Progenitor cell of endocrine pancreas (in vitro differentiated cells): Measurements from ENCODE around the gene PVALB. TPM values are rescaled to one million over a fixed set of nuclear protein-coding genes. Genes with fewer than 3 reads are reported as not detected.

Source experiments
- DNase-seq: peaks from one replicate; pipeline ENCODE4 v3.0.0; 2021; ENCODE audit warnings: low spot score; ENCODE audit not compliant: unreplicated experiment
- H3K27ac Mint-ChIP-seq: 2 replicates; pipeline ENCODE4 v1.8.0; 2021; ENCODE audit warnings: mild to moderate bottlenecking, moderate library complexity, mixed read lengths
- H3K27me3 Mint-ChIP-seq: 2 replicates; pipeline ENCODE4 v1.8.0; 2021; ENCODE audit warnings: mixed read lengths
- H3K36me3 Mint-ChIP-seq: 2 replicates; pipeline ENCODE4 v1.8.0; 2022; ENCODE audit warnings: mixed read lengths; ENCODE audit not compliant: insufficient read depth
- H3K4me1 Mint-ChIP-seq: 2 replicates; pipeline ENCODE4 v1.8.0; 2021; ENCODE audit warnings: low read depth, mixed read lengths
- H3K4me3 Mint-ChIP-seq: 2 replicates; pipeline ENCODE4 v1.8.0; 2021; ENCODE audit warnings: low read depth, mild to moderate bottlenecking, moderate library complexity, mixed read lengths
- H3K9me3 Mint-ChIP-seq: 2 replicates; pipeline ENCODE4 v1.8.0; 2021; ENCODE audit warnings: low read depth, mixed read lengths
- CTCF ChIP-seq: fragments of 200-600 bp; sonication (generic); IDR thresholded peaks from one replicate; pipeline ENCODE4 v1.5.0; 2021; ENCODE audit warnings: antibody characterized with exemption, mild to moderate bottlenecking; ENCODE audit not compliant: unreplicated experiment
- total RNA-seq: library from RNA; stranded (reverse); gene quantifications from 2 replicates; pipeline ENCODE4 v1.2.1, GENCODE V29; 2021

Gene PVALB
- total RNA-seq, 1 donor from 2014 or later, result not detected

GRCh38 chr22:36819112-36819511 is 2.3 kb upstream of the PVALB start:
- no peak overlapping the region for H3K4me3 Mint-ChIP-seq
- peaks cover 73% of the 10 kb centered on the region for H3K27me3 Mint-ChIP-seq
- TF ChIP-seq CTCF, result no peak
- no peaks in the 10 kb centered on the region for H3K9me3 Mint-ChIP-seq
- H3K4me1 Mint-ChIP-seq, result no peaks in the 10 kb centered on the region
- no peaks in the 10 kb centered on the region for H3K36me3 Mint-ChIP-seq
- no peak for DNase-seq
- no peak overlapping the region for H3K27ac Mint-ChIP-seq

GRCh38 chr22:36818010-36818642 is 1.3 kb upstream of the PVALB start:
- no peaks in the 10 kb centered on the region for H3K9me3 Mint-ChIP-seq
- no peaks in the 10 kb centered on the region for H3K36me3 Mint-ChIP-seq
- TF ChIP-seq CTCF, result no peak
- no peaks in the 10 kb centered on the region for H3K4me1 Mint-ChIP-seq
- no peak overlapping the region for H3K4me3 Mint-ChIP-seq
- no peak for DNase-seq
- no peak overlapping the region for H3K27ac Mint-ChIP-seq
- peaks cover 82% of the 10 kb centered on the region for H3K27me3 Mint-ChIP-seq

GRCh38 chr22:36817525-36817848 is 652 bp upstream of the PVALB start:
- no peak for DNase-seq
- H3K9me3 Mint-ChIP-seq, result no peaks in the 10 kb centered on the region
- no peak overlapping the region for H3K4me3 Mint-ChIP-seq
- H3K27me3 Mint-ChIP-seq, result peaks cover 84% of the 10 kb centered on the region
- H3K27ac Mint-ChIP-seq, result no peak overlapping the region
- H3K36me3 Mint-ChIP-seq, result no peaks in the 10 kb centered on the region
- no peak for TF ChIP-seq CTCF
- H3K4me1 Mint-ChIP-seq, result no peaks in the 10 kb centered on the region

GRCh38 chr22:36816339-36816635 is 548 bp downstream of the PVALB start:
- TF ChIP-seq CTCF, result no peak
- Mint-ChIP-seq H3K27ac (no peak overlapping the region), H3K36me3 (no peaks in the 10 kb centered on the region), H3K4me3 (no peak overlapping the region), H3K27me3 (peaks cover 91% of the 10 kb centered on the region), H3K9me3 (no peaks in the 10 kb centered on the region), H3K4me1 (no peaks in the 10 kb centered on the region)
- DNase-seq, result no peak

GRCh38 chr22:36815558-36816338 is 1.1 kb downstream of the PVALB start:
- Mint-ChIP-seq H3K9me3 (no peaks in the 10 kb centered on the region), H3K4me3 (no peak overlapping the region), H3K27me3 (peaks cover 86% of the 10 kb centered on the region), H3K4me1 (no peaks in the 10 kb centered on the region), H3K36me3 (no peaks in the 10 kb centered on the region), H3K27ac (no peak overlapping the region)
- no peak for TF ChIP-seq CTCF
- DNase-seq, result no peak
